Raji (cell line): ENCODE data around the gene MCF2L.

Experiments
- POLR2A ChIP-seq: IDR thresholded peaks from 2 replicates; pipeline ENCODE4 v1.6.1; 2011; ENCODE audit warnings: low read depth, low read length, control low read depth; ENCODE audit not compliant: insufficient read depth

The MCF2L gene

DNA sequence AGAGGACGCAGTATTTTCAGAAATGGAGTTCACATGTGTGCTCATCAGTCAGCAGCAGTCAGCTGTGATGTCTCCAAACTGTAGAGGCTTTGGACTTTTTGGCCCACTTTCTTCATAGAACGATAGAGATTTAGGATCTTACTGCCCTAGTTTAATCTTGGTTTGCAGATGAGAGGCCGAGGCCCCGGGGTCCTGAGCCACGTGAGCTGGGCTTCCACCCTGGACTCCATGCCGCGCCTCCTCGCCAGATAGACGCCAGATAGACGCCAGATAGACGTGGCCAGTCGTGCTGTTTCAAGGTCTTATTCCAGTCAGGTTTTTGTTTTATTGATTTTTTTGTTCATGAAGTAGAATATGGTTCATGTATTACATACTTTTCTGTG is 11.7 kb upstream of the MCF2L start:
- no peak for TF ChIP-seq POLR2A

DNA sequence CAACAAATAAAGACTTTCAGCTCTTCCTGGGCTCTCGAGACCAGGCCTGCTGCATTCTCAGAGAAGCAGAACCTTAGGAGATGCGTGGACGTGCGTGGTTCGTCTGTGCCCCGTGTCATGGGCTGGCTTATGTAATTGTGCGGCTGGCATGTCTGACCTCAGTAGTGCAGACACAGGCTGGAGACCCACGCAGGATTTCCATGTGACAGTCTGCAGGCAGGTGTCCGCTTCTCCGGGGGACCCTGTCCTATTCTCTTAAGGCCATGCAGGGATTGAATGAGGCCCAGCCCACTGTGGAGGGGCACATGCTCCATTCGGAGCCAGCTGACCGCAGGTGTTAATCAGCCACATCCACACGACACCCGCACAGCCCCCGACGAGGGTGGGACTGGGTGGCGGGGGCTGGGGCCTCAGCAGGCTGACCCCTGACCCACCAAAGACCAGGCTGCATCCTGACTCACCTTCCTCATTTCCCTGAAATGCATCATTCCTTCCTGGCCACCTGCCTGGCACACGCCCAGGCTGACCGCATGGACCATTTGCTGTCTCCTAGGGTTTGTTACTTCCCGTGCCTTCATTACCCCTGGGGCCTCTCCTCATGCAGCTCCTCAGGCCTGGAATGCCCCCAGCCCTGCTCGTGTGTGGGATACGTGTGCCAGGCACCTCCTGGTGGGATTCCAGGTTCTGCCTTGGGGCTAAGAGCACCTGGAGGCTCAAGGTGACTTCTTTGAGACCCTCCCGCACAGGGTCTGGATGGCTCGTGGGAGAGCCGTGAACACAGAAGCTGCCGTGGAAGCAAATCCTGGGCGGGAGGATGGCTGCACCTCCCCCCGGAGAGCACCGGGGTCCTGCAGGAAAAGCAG is 10.7 kb upstream of the MCF2L start:
- TF ChIP-seq POLR2A, result no peak

DNA sequence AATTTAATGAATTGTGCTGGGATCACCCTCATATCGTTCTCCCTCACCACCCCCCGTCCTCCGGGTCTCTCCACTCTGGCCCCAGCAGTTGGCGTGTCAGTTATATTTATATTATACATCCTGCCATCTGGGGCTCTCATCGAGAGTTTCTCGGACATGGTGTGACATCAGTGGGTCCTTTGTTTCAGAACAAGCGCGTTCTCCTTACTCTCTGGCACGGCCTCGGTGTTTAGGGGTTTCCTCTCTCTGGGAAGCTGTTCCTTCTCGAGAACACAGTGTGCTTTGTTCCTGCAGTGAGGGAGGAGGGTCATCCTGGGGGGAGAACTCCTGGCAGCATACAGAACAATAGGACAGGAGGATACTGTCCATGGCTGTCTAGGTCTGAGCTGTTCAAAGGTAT is 9.8 kb upstream of the MCF2L start:
- TF ChIP-seq POLR2A, result no peak

DNA sequence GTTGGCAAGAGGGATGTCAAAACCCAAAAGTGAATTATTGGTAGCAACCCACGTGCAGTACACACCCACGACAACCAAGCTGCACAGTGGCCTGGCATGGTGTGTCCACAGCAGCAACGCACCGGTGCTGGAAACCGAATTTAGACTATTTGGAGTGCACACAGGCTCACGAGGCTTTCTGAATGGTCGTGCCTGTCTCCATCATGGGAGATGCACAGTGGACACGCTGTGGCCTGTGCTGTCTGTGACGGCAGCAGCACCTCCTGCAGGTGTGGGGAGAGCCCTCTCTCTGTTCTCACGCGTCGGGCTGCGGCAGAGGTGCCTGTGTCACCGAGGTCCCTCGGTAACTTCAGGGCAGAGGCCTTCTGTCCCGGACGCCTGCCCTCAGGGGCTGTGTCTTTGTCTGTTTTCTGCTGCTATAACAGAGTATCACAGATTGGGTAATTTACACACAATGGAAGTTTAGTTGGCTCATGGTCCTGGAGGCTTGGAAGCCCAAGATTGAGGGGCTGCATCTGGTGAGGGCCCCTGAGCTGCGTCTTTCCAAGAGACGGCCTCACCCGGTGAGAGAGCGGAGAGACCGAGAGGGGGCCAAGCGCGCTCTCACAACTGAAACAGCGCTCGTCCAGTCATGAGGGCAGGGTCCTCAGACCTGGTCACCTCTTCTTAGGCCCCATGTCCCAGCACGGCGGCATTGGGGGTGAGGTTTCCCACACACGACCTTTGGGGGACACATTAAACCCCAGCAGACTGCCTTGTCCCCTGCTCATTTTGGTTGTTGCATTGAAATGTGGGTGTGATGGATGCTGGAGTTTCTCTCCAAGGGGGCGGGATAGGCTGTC is 9.1 kb upstream of the MCF2L start:
- no peak for TF ChIP-seq POLR2A

DNA sequence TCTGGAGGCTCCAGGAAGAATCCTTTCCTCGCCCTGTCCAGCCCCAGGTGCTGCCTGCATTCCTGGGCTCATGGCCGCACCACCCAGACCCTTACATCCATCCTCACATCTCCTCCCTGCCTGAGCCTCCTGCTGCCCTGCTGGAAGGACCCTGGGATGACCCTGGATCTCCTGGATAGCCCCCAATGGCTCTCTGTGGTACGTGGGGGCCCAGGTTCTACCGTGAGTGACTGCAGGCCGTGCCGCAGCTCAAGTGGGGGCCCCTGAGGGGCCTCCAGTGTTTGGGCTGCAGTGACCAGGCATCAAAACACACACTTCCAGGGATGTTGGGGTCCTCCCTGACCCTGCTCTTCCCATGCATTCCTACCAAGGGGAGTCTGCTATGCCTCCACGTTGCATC is 8.3 kb upstream of the MCF2L start:
- no peak for TF ChIP-seq POLR2A

DNA sequence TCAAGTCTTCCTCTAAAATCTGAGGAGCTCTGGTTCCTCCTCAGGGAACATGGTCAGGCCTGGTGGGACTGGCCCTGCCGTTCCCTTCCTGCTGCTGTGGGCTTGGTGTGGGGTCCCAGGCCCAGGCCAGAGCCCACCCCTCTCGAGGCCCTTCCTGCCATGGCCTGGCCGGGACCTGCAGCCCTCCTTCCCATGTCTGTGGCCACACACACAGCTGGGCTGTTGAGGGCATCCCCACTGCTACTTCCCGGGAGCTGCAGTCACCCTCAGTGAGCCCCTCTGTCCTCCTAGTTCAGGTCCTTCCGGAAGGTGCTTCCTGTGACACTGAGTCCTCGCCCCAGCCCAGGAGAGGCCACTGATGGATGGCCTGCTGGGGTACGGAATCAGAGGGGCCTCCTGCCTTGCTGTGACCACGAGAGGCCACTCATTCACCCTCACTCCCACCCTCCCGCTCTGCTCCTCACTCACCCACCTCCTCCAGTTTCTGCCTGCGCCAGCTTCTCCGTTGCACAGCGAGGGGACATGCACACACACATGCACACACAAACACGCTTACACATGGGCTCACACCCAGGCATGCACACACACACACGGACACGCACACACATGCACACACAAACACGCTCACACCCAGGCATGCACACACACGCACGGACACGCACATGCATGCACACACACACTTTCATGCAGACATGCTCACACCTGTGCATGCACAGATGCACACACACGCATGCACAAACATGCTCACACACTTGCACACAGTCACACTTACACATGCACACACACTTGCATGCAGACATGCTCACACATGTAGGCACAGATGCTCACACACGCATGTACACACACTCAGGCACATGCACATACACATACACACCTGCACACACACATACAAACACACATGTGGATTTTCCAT is 7.3 kb upstream of the MCF2L start:
- no peak for TF ChIP-seq POLR2A

DNA sequence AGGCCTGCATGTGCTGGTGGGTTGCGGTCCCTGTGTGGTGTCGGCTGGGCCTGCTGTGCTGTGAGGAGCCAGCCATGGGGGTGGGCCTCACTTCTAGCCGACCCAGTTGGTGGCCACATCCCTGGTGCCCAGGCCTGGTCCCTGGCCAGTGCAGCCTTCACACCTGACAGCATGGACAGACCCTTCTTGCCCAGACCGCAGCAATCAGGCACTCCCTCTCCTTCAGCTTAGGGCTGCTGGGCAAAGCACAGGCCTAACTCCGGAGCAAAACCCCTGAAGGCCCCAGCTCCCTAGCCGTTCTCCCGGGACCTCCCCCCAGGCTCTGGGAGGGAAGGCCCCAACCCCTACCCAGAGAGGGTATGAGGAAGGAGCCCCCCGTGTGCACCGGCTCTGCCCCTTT is 6.6 kb upstream of the MCF2L start:
- no peak for TF ChIP-seq POLR2A

DNA sequence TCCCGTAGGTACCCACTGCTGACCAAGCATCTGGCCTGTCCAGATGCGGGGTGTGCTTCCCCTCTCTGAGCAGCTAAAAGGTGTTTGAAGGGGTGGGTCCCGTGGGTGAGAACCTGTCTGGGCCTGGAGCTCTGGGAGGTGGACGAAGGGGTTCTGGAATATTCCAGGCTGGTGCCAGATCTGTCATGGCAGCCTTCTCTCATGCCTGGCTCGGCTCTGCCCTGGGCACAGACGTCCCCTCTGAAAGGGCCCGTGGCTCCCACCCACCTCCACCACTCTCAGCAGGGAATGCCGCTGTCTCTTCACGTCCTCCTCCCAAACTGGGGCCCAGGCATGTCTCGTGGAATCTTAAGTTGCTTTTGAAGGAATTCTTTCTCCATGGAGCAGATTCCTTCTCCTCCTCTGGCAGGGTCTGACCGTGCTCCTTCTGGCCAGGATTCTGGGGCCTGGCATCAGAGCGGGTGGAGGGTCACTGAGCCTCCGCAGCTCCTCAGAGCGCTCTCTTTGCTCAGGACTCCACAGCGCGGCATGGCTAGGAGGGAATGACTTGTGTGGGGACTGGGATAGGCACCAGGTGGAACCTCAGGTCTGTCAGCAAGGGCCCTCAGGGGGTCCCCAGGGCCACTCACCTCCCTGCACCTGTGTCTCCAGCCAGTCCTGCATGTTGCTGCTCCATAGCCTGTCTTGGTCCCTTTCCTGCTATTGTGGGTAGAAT is 5.9 kb upstream of the MCF2L start:
- TF ChIP-seq POLR2A, result no peak

DNA sequence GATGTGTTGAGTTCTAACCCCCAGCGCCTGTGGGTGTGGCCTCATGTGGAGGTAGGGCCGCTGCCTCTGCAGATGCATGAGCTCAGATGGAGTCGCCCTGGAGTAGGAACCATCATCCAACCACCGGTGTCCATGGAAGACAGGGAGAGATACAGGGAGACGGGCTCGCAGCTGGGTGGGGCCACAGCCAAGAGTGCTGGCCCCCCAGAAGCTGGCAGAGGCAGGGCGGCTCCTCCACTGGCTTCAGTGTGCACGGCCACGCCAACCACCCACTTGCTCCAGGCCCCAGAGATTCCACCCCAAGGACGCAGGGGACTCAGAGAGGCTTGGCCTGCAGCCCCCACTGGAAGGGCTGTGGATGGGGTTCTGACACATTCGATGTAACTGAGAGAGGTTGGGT is 5.4 kb upstream of the MCF2L start:
- TF ChIP-seq POLR2A, result no peak

DNA sequence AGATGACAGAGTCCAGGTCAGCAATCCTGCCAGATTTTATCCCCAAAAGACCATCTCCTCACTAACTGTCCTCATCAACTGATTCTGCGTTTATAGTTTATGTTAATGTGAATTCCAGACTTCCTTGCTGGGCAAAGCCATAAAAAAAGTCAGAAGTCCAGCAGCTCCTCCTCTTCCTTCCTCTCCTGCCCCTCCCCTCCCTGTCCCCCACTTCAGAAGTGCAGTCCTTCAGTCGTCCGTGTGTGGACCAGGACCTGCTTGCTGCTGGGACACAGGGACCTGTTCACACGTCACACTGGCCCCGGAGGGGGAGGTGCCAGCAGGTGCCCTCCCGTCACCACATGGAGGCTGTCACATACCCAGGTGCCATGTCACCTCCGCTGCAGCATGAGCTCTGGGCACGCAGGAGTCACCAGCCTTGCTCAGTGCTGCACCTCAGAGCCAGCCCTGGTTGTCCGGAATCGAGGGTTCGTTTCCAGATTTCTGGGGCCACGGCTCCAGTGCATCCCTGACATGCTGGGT is 4.0 kb upstream of the MCF2L start:
- TF ChIP-seq POLR2A, result no peak

DNA sequence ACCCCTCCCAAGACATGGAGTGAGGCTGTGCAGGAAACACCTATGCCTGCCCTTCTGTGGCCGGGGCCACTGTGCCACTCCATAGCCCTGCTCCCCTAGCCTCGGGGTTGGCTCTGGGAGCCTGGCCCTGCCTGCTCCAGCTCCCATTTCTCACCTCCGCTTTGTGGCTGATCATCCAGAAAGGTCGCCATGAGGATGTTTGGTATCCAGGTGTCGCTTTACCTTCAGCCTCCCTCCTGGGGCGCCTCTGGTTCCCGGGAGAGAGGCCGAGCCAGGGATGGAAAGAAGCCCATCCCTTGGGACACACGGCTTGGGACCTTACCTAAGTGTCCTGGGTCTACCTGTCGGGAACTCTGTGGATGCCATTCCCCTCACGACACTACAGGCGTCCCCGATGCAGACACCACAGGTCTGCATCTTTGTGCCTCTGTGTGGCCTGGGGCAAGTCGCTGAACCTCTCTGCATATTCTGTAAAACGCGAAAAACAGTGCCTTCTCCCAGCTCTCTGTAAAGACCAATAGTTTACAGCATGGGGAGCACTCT is 3.4 kb upstream of the MCF2L start:
- TF ChIP-seq POLR2A, result no peak

DNA sequence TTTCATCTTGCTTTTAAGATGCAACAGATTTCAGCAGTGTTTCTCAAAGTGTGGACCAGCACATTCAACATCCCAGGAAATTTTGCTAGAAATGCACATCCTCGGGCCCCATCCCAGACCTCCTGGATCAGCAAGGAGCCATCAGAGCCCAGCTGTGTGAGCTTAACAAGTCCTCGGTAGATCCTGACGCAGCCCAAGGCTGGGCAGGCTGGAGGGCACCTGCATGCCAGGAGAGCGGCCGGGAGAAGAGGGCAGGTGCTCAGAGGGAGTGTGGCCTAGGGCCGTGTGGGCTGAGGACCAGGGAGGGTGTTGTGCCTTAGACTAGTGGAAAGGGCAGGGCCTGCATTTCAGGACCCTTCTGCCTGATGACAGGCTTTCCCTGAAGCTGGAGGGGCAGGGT is 2.2 kb upstream of the MCF2L start:
- no peak for TF ChIP-seq POLR2A

DNA sequence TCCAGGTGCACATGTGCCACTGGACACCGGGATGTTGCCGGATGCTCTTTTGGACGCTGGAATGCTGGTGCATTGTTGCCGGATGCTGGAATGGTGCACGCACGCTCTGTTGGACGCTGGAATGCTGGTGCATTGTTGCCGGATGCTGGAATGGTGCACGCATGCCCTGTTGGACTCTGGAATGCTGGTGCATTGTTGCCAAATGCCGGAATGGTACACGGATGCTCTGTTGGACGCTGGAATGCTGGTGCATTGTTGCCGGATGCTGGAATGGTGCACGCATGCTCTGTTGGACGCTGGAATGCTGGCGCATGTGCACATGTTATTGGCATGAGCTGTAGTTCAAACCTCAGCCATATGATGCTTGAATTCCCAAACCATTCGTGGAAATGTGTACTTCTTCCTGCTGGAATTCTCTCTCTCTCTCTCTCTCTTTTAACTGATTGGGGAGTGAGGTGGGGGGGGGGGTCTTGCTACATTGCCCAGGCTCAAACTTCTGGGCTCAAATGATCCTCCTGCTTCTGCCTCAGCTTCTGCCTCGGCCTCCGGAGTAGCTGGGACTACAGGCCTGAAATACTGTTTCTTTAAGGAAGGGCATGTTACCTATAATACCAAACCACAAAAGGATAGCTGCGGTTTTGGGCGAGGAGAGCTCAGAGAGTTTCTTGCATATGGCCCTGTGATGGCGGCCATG is 1.2 kb upstream of the MCF2L start:
- TF ChIP-seq POLR2A, result no peak
